DOHH2 (cell line): ENCODE results near the gene PRR18.

Source experiments
- H3F3A ChIP-seq: fragments of 200-600 bp; sonication (generic), shearing (Covaris generic); 2 replicates; pipeline ENCODE4 v1.6.0; 2016; ENCODE audit warnings: antibody characterized with exemption, mild to moderate bottlenecking; ENCODE audit not compliant: control insufficient read depth, insufficient read depth
- H3K27ac ChIP-seq: fragments of 200-600 bp; sonication (generic); 2 replicates; pipeline ENCODE4 v1.5.1; 2014; ENCODE audit warnings: low read depth, mild to moderate bottlenecking, low read length, moderate library complexity
- H3K27me3 ChIP-seq: fragments of 200-600 bp; sonication (generic); 2 replicates; pipeline ENCODE4 v1.6.1; 2014; ENCODE audit warnings: mild to moderate bottlenecking, low read length, mixed read lengths; ENCODE audit not compliant: control insufficient read depth
- H3K36me3 ChIP-seq: fragments of 200-600 bp; sonication (generic); 2 replicates; pipeline ENCODE4 v1.6.1; 2014; ENCODE audit warnings: mild to moderate bottlenecking, low read length, moderate library complexity, mixed read lengths; ENCODE audit not compliant: control insufficient read depth
- H3K4me1 ChIP-seq: fragments of 200-600 bp; sonication (generic); 2 replicates; pipeline ENCODE4 v1.6.1; 2014; ENCODE audit warnings: mild to moderate bottlenecking, low read length, mixed read lengths; ENCODE audit not compliant: control insufficient read depth
- H3K4me2 ChIP-seq: fragments of 200-600 bp; sonication (generic); 2 replicates; pipeline ENCODE4 v1.6.0; 2014; ENCODE audit warnings: mild to moderate bottlenecking, low read length, moderate library complexity
- H3K4me3 ChIP-seq: fragments of 200-600 bp; sonication (generic); 2 replicates; pipeline ENCODE4 v1.5.1; 2014; ENCODE audit warnings: mild to moderate bottlenecking, low read length, mixed read lengths
- H3K79me2 ChIP-seq: fragments of 200-600 bp; sonication (generic); 2 replicates; pipeline ENCODE4 v1.6.1; 2014; ENCODE audit warnings: mild to moderate bottlenecking, low read length, mixed read lengths; ENCODE audit not compliant: control insufficient read depth
- H3K9me2 ChIP-seq: fragments of 200-600 bp; sonication (generic); replicated peaks from 2 replicates; pipeline ENCODE4 v1.6.1; 2014; ENCODE audit warnings: mild to moderate bottlenecking, low read length, mixed read lengths; ENCODE audit not compliant: control insufficient read depth
- H3K9me3 ChIP-seq: fragments of 200-600 bp; sonication (generic); 2 replicates; pipeline ENCODE4 v1.6.1; 2014; ENCODE audit warnings: antibody characterized with exemption, low read length, mixed read lengths; ENCODE audit not compliant: control insufficient read depth, insufficient read depth
- H4K20me1 ChIP-seq: fragments of 200-600 bp; sonication (generic); 2 replicates; pipeline ENCODE4 v1.6.0; 2014; ENCODE audit warnings: low read depth, mild to moderate bottlenecking, antibody characterized with exemption, low read length, moderate library complexity; ENCODE audit not compliant: control insufficient read depth, insufficient read depth
- CTCF ChIP-seq: fragments of 200-600 bp; sonication (generic); IDR thresholded peaks from one replicate; pipeline ENCODE4 v1.5.1; 2014; ENCODE audit warnings: antibody characterized with exemption, mild to moderate bottlenecking, low read depth, low read length; ENCODE audit not compliant: poor library complexity, severe bottlenecking
- EZH2phosphoT487 ChIP-seq: fragments of 200-600 bp; sonication (generic); IDR thresholded peaks from 2 replicates; pipeline ENCODE4 v1.6.1; 2017; ENCODE audit warnings: borderline replicate concordance, mild to moderate bottlenecking, antibody characterized with exemption, low read length, moderate library complexity, mixed read lengths

The PRR18 gene

GRCh38 chr6:166268431-166268830, 39.8 kb downstream of the PRR18 start:
- Histone ChIP-seq H3K27me3 (no peaks in the 10 kb centered on the region), H3K9me2 (no peaks in the 10 kb centered on the region), H3K27ac (no peak overlapping the region), H3K4me2 (no peak overlapping the region), H4K20me1 (no peaks in the 10 kb centered on the region), H3K9me3 (no peaks in the 10 kb centered on the region), H3K36me3 (no peaks in the 10 kb centered on the region), H3F3A (no peaks in the 10 kb centered on the region), H3K79me2 (no peaks in the 10 kb centered on the region), H3K4me1 (no peaks in the 10 kb centered on the region), H3K4me3 (no peak overlapping the region)
- no peak for TF ChIP-seq EZH2phosphoT487
- TF ChIP-seq CTCF: no peak

- Histone ChIP-seq H3K4me2 (no peak overlapping the region), H3F3A (no peaks in the 10 kb centered on the region), H3K36me3 (no peaks in the 10 kb centered on the region), H3K4me3 (no peak overlapping the region), H3K9me3 (no peaks in the 10 kb centered on the region), H3K27me3 (no peaks in the 10 kb centered on the region), H3K9me2 (no peaks in the 10 kb centered on the region), H3K79me2 (no peaks in the 10 kb centered on the region), H3K27ac (no peak overlapping the region), H3K4me1 (no peaks in the 10 kb centered on the region), H4K20me1 (no peaks in the 10 kb centered on the region)
- no peak for TF ChIP-seq EZH2phosphoT487
- no peak for TF ChIP-seq CTCF
These were observed 40.7 kb downstream of the PRR18 start for GRCh38 chr6:166267526-166267925.

- Histone ChIP-seq H3K4me2 (no peak overlapping the region), H3K27me3 (no peaks in the 10 kb centered on the region), H3K4me3 (no peak overlapping the region), H3K9me2 (no peaks in the 10 kb centered on the region), H3K4me1 (peaks cover 4% of the 10 kb centered on the region), H3F3A (no peaks in the 10 kb centered on the region), H4K20me1 (no peaks in the 10 kb centered on the region), H3K9me3 (no peaks in the 10 kb centered on the region), H3K27ac (no peak overlapping the region), H3K36me3 (no peaks in the 10 kb centered on the region), H3K79me2 (no peaks in the 10 kb centered on the region)
- TF ChIP-seq EZH2phosphoT487: no peak
- TF ChIP-seq CTCF: no peak
These were observed 41.9 kb downstream of the PRR18 start for GRCh38 chr6:166266336-166266735.
